Measurements from ENCODE around the gene SLA2.

DNA sequence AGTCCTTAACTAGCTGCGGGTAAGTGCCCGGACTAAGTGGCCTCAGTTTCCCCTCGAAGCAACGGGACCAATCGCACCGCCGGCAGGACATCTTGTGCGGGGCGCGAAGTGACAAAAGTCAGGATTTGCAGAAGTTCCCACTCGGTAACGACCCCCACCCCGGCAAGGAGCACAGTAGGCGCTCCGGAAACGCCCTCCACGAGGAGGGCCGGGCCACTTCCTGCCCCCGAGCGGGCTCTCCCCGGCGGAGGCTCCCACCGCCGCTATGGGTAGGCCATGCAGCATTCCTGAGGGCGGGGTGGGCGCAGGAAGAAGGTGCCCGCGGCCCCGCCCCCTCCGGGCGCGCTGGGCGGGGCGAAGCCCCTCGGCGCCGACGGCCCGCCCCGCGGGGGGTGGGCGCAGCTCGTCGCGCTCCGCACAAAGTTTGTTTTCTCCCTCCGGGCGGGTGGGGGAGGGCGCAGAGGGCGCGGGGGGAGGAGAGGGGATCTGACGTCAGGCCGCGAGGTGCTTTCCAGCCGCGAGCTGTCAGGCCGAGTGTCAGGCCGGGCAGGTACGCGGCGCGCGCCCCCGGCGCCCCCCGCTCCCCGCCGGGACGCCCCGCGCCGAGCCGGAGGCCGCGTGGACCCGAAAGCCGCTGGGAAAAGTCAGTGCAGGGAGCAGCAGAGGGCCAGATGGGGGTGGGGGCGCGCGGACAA lies 72.7 kb downstream of the SLA2 start, which contains the start of gene TGIF2:
- TF ChIP-seq, protein P1, sequence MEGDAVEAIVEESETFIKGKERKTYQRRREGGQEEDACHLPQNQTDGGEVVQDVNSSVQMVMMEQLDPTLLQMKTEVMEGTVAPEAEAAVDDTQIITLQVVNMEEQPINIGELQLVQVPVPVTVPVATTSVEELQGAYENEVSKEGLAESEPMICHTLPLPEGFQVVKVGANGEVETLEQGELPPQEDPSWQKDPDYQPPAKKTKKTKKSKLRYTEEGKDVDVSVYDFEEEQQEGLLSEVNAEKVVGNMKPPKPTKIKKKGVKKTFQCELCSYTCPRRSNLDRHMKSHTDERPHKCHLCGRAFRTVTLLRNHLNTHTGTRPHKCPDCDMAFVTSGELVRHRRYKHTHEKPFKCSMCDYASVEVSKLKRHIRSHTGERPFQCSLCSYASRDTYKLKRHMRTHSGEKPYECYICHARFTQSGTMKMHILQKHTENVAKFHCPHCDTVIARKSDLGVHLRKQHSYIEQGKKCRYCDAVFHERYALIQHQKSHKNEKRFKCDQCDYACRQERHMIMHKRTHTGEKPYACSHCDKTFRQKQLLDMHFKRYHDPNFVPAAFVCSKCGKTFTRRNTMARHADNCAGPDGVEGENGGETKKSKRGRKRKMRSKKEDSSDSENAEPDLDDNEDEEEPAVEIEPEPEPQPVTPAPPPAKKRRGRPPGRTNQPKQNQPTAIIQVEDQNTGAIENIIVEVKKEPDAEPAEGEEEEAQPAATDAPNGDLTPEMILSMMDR (IDR thresholded peaks at IDR 0.05) = no peak
- TF ChIP-seq POLR2A (IDR thresholded peaks at IDR 0.05) = no peak
